ENCODE results near the gene DTD2. TPM values are rescaled to one million over a fixed set of nuclear protein-coding genes. Genes with fewer than 3 reads are reported as not detected.

Gene DTD2
- total and polyA plus RNA-seq, 2 donors from 2014 or later, result 7.7 to 16.2 TPM

- Histone ChIP-seq H3K4me1 (ENCODE audit: control insufficient read depth in 2 of 3, insufficient read depth in 2 of 3, low read depth in 1 of 3, low read length in 3 of 3) (no peaks in the 10 kb centered on the region), H3K27ac (ENCODE audit: low read depth in 2 of 2, low read length in 2 of 2) (no peak overlapping the region), H3K9ac (ENCODE audit: low read length in 3 of 3) (no peak overlapping the region), H3K9me3 (ENCODE audit: control insufficient read depth in 2 of 3, insufficient read depth in 1 of 3, low read length in 3 of 3) (no peaks in the 10 kb centered on the region), H3K27me3 (ENCODE audit: control insufficient read depth, insufficient read depth, low read length) (no peaks in the 10 kb centered on the region), H3K36me3 (ENCODE audit: control insufficient read depth in 2 of 3, insufficient read depth in 3 of 3, low read length in 3 of 3) (peaks cover 0 to 12% (median 0%) of the 10 kb centered on the region in 3 donors), H3K4me3 (ENCODE audit: low read length in 3 of 3) (no peak overlapping the region)
- peak; percentile 74 for FAIRE-seq
- intact Hi-C loops (cut with DNase I), result no loop called here
- DNase-seq, result peak in 2 of 5 donors; percentile 12 to 25
- peak; percentile 39 for TF ChIP-seq CTCF (IDR thresholded peaks at IDR 0.05; ENCODE audit: borderline replicate concordance, extremely low read depth, insufficient read depth)
These were observed 7.2 kb downstream of the DTD2 start for GRCh38 chr14:31449971-31450610.

- Histone ChIP-seq H3K27me3 (ENCODE audit: control insufficient read depth, insufficient read depth, low read length) (no peaks in the 10 kb centered on the region), H3K9ac (ENCODE audit: low read length in 3 of 3) (no peak overlapping the region), H3K27ac (ENCODE audit: low read depth in 2 of 2, low read length in 2 of 2) (no peak overlapping the region), H3K4me3 (ENCODE audit: low read length in 3 of 3) (no peak overlapping the region), H3K36me3 (ENCODE audit: control insufficient read depth in 2 of 3, insufficient read depth in 3 of 3, low read length in 3 of 3) (peaks cover 0 to 12% (median 0%) of the 10 kb centered on the region in 3 donors), H3K9me3 (ENCODE audit: control insufficient read depth in 2 of 3, insufficient read depth in 1 of 3, low read length in 3 of 3) (no peaks in the 10 kb centered on the region), H3K4me1 (ENCODE audit: control insufficient read depth in 2 of 3, insufficient read depth in 2 of 3, low read depth in 1 of 3, low read length in 3 of 3) (no peaks in the 10 kb centered on the region)
- TF ChIP-seq CTCF (IDR thresholded peaks at IDR 0.05; ENCODE audit: borderline replicate concordance, extremely low read depth, insufficient read depth), result no peak
- FAIRE-seq (no peak), DNase-seq (no peak)
- intact Hi-C loops (cut with DNase I), result no loop called here
These were observed 8.2 kb downstream of the DTD2 start for GRCh38 chr14:31449136-31449535.

- intact Hi-C loops (cut with DNase I), result no loop called here
- no peaks in the 10 kb centered on the region for H3K9me3 ChIP-seq (ENCODE audit: control insufficient read depth in 2 of 3, insufficient read depth in 1 of 3, low read length in 3 of 3)
- no peak overlapping the region for H3K27ac ChIP-seq (ENCODE audit: low read depth in 2 of 2, low read length in 2 of 2)
- peaks cover 0 to 5% (median 0%) of the 10 kb centered on the region in 3 donors for H3K36me3 ChIP-seq (ENCODE audit: control insufficient read depth in 2 of 3, insufficient read depth in 3 of 3, low read length in 3 of 3)
- H3K4me3 ChIP-seq (ENCODE audit: low read length in 3 of 3), result no peak overlapping the region
- H3K27me3 ChIP-seq (ENCODE audit: control insufficient read depth, insufficient read depth, low read length), result no peaks in the 10 kb centered on the region
- DNase-seq (no peak), FAIRE-seq (no peak)
- no peaks in the 10 kb centered on the region for H3K4me1 ChIP-seq (ENCODE audit: control insufficient read depth in 2 of 3, insufficient read depth in 2 of 3, low read depth in 1 of 3, low read length in 3 of 3)
- H3K9ac ChIP-seq (ENCODE audit: low read length in 3 of 3), result no peak overlapping the region
- no peak for TF ChIP-seq CTCF (IDR thresholded peaks at IDR 0.05; ENCODE audit: borderline replicate concordance, extremely low read depth, insufficient read depth)
These were observed 11.6 kb downstream of the DTD2 start for GRCh38 chr14:31445703-31446102.

- H3K9ac ChIP-seq (ENCODE audit: low read length in 3 of 3), result no peak overlapping the region
- no peak for TF ChIP-seq CTCF (IDR thresholded peaks at IDR 0.05; ENCODE audit: borderline replicate concordance, extremely low read depth, insufficient read depth)
- DNase-seq (no peak), FAIRE-seq (no peak)
- H3K4me1 ChIP-seq (ENCODE audit: control insufficient read depth in 2 of 3, insufficient read depth in 2 of 3, low read depth in 1 of 3, low read length in 3 of 3), result no peaks in the 10 kb centered on the region
- H3K36me3 ChIP-seq (ENCODE audit: control insufficient read depth in 2 of 3, insufficient read depth in 3 of 3, low read length in 3 of 3), result no peaks in the 10 kb centered on the region
- H3K27me3 ChIP-seq (ENCODE audit: control insufficient read depth, insufficient read depth, low read length), result no peaks in the 10 kb centered on the region
- intact Hi-C loops (cut with DNase I), result no loop called here
- H3K4me3 ChIP-seq (ENCODE audit: low read length in 3 of 3), result no peak overlapping the region
- no peak overlapping the region for H3K27ac ChIP-seq (ENCODE audit: low read depth in 2 of 2, low read length in 2 of 2)
- H3K9me3 ChIP-seq (ENCODE audit: control insufficient read depth in 2 of 3, insufficient read depth in 1 of 3, low read length in 3 of 3), result no peaks in the 10 kb centered on the region
These were observed 15.0 kb downstream of the DTD2 start for GRCh38 chr14:31442284-31442683.
